SK-N-SH (cell line): Measurements from ENCODE around the gene CALCOCO2. TPM values are rescaled to one million over a fixed set of nuclear protein-coding genes. Genes with fewer than 3 reads are reported as not detected.
"Not testable (repeated sequence)": the region's sequence is repeated elsewhere in the genome, so short reads cannot be mapped to it uniquely, and the experiment has no call there.

Experiments used
- CTCF ChIA-PET: fragments of 300-600, 350-600 bp; formaldehyde crosslinking; extraction: SDS; loops from one replicate; lab custom pipeline; 2021; lab: Yijun Ruan, JAX
- POLR2A ChIA-PET: fragments of 350-600 bp; sonication (Branson Sonifier 250); formaldehyde crosslinking; extraction: SDS; loops from one replicate; lab custom pipeline; 2020; ENCODE audit warnings: antibody characterized with exemption, inconsistent platforms; lab: Yijun Ruan, JAX
- DNase-seq: peaks from one replicate; pipeline ENCODE4 v3.0.0; 2012
- H2AFZ ChIP-seq: fragments of 200-600 bp; sonication (generic); 2 replicates; pipeline ENCODE4 v1.8.1; 2016; ENCODE audit warnings: antibody characterized with exemption, mild to moderate bottlenecking, low read depth
- H3F3A ChIP-seq: fragments of 200-600 bp; sonication (generic); replicated peaks from 2 replicates; pipeline ENCODE3; 2016; ENCODE audit warnings: antibody characterized with exemption, mild to moderate bottlenecking; ENCODE audit not compliant: insufficient read depth
- H3K27ac ChIP-seq, 2 experiments: fragments of 200-500 bp in 1 of 2; fragments of 200-600 bp in 1 of 2; sonication (Bioruptor generic) in 1 of 2; sonication (generic), shearing (Covaris generic) in 1 of 2; 2 replicates each; pipeline versions ENCODE4 v1.5.1 to v1.6.1; 2014 to 2016; ENCODE audit warnings: low read depth in 2 of 2, inconsistent platforms in 1 of 2, low read length in 1 of 2, mild to moderate bottlenecking in 1 of 2, mixed read lengths in 1 of 2
- H3K27me3 ChIP-seq: fragments of 200-600 bp; sonication (generic), shearing (Covaris generic); 2 replicates; pipeline ENCODE4 v1.6.1; 2016; ENCODE audit warnings: mixed run types; ENCODE audit not compliant: insufficient read depth
- H3K36me3 ChIP-seq, 2 experiments: fragments of 200-500 bp in 1 of 2; fragments of 200-600 bp in 1 of 2; sonication (Bioruptor generic) in 1 of 2; sonication (generic) in 1 of 2; replicated peaks in 1 of 2; 2 replicates each; pipeline versions ENCODE3 to v1.5.1; 2014 to 2016; ENCODE audit warnings: low read length in 1 of 2, mild to moderate bottlenecking in 1 of 2; ENCODE audit not compliant: insufficient read depth in 2 of 2, control insufficient read depth in 1 of 2
- H3K4me1 ChIP-seq, 2 experiments: fragments of 200-500 bp in 1 of 2; fragments of 200-600 bp in 1 of 2; sonication (Bioruptor generic) in 1 of 2; sonication (generic), shearing (Covaris generic) in 1 of 2; 2 replicates each; pipeline versions ENCODE4 v1.5.1 to v1.6.1; 2014 to 2016; ENCODE audit warnings: low read depth in 1 of 2, low read length in 1 of 2, mixed run types in 1 of 2; ENCODE audit not compliant: insufficient read depth in 2 of 2, control insufficient read depth in 1 of 2
- H3K4me2 ChIP-seq: fragments of 200-600 bp; sonication (generic), shearing (Covaris generic); 2 replicates; pipeline ENCODE4 v1.6.1; 2017; ENCODE audit warnings: mixed run types
- H3K4me3 ChIP-seq, 2 experiments: fragments of 200-500 bp in 1 of 2; fragments of 200-600 bp in 1 of 2; sonication (Bioruptor generic) in 1 of 2; sonication (generic), shearing (Covaris generic) in 1 of 2; 2 replicates each; pipeline versions ENCODE4 v1.5.1 to v1.8.1; 2014 to 2016; ENCODE audit warnings: low read depth in 2 of 2, inconsistent platforms in 1 of 2, low read length in 1 of 2, mild to moderate bottlenecking in 1 of 2, mixed read lengths in 1 of 2, moderate library complexity in 1 of 2
- H3K79me2 ChIP-seq: fragments of 200-600 bp; sonication (generic); 2 replicates; pipeline ENCODE4 v1.8.1; 2017; ENCODE audit warnings: mild to moderate bottlenecking; ENCODE audit not compliant: insufficient read depth
- H3K9ac ChIP-seq: fragments of 200-600 bp; sonication (generic); 2 replicates; pipeline ENCODE4 v1.6.1; 2017; ENCODE audit warnings: mixed run types
- H3K9me2 ChIP-seq: fragments of 200-600 bp; sonication (generic); 2 replicates; pipeline ENCODE4 v1.6.1; 2017; ENCODE audit warnings: mixed run types
- H3K9me3 ChIP-seq: fragments of 200-600 bp; sonication (generic); 2 replicates; pipeline ENCODE4 v1.6.1; 2017; ENCODE audit warnings: mixed run types, mild to moderate bottlenecking, moderate library complexity
- H4K20me1 ChIP-seq: fragments of 200-600 bp; sonication (generic); 2 replicates; pipeline ENCODE4 v1.6.1; 2017; ENCODE audit warnings: mild to moderate bottlenecking, mixed run types; ENCODE audit not compliant: insufficient read depth
- CHD2 ChIP-seq: fragments of 150-350 bp; IDR thresholded peaks from 2 replicates; pipeline ENCODE4 v1.6.1; 2018; ENCODE audit warnings: low read length; ENCODE audit not compliant: partially characterized antibody
- EZH2phosphoT487 ChIP-seq: fragments of 200-600 bp; sonication (generic); IDR thresholded peaks from 2 replicates; pipeline ENCODE4 v1.6.1; 2017; ENCODE audit warnings: low read depth, mixed run types, mild to moderate bottlenecking, antibody characterized with exemption, moderate library complexity, borderline replicate concordance
- FOXJ3 ChIP-seq: sonication (generic); formaldehyde crosslinking; IDR thresholded peaks from 2 replicates; pipeline ENCODE4 v1.5.1; 2020; ENCODE audit warnings: mild to moderate bottlenecking, missing genetic modification reagents
- JUND ChIP-seq: IDR thresholded peaks from 2 replicates; pipeline ENCODE4 v1.4.0; 2012
- MAX ChIP-seq: IDR thresholded peaks from 2 replicates; pipeline ENCODE4 v1.4.0; 2012; ENCODE audit warnings: low read depth
- MXI1 ChIP-seq: IDR thresholded peaks from 2 replicates; pipeline ENCODE4 v1.6.1; 2012; ENCODE audit warnings: mild to moderate bottlenecking, low read depth, low read length, improper control_type of control experiment
- POLR2AphosphoS5 ChIP-seq: IDR thresholded peaks from 2 replicates; pipeline ENCODE4 v1.6.1; 2012; ENCODE audit warnings: low read depth, low read length
- RFX5 ChIP-seq: IDR thresholded peaks from 2 replicates; pipeline ENCODE4 v1.6.1; 2012; ENCODE audit warnings: mild to moderate bottlenecking, improper control_type of control experiment, low read length
- RXRA ChIP-seq: IDR thresholded peaks from 2 replicates; pipeline ENCODE4 v1.4.0; 2012; ENCODE audit warnings: low read depth, mild to moderate bottlenecking, borderline replicate concordance
- USF1 ChIP-seq: IDR thresholded peaks from 2 replicates; pipeline ENCODE4 v1.4.0; 2012; ENCODE audit warnings: low read depth, borderline replicate concordance
- USF2 ChIP-seq: fragments of 150-350 bp; IDR thresholded peaks from 2 replicates; pipeline ENCODE4 v1.6.1; 2017; ENCODE audit warnings: antibody characterized with exemption, low read length, low read depth, borderline replicate concordance
- YY1 ChIP-seq: IDR thresholded peaks from 2 replicates; pipeline ENCODE4 v1.4.0; 2012; ENCODE audit warnings: low read depth, mild to moderate bottlenecking
- WGBS: methylation state at CpG from one replicate; pipeline ENCODE4 v1.1.6; 2017; ENCODE audit warnings: low lambda C conversion rate; 5-methylcytosine and 5-hydroxymethylcytosine counted together
- polyA plus RNA-seq, 3 experiments: library from polyadenylated mRNA; depleted of rRNA; stranded (reverse); fragments of >200 nt; gene quantifications; 2 replicates each; pipeline ENCODE4 v1.2.3, GENCODE V29; 2012

CALCOCO2 gene
- polyA plus RNA-seq, 1 of the 3 experiments (the other 2 are of a cell fraction): 49.9 TPM

- TF ChIP-seq YY1 (no peak; the same call in 1 of the 2 replicates), EZH2phosphoT487 (no peak), USF2 (no peak), FOXJ3 (CRISPR knock-in tag) (no peak), RXRA (no peak; the same call in 1 of the 2 replicates), MXI1 (no peak), POLR2AphosphoS5 (no peak; the same call in 1 of the 2 replicates), RFX5 (no peak), MAX (peak; percentile 97), USF1 (no peak; the same call in 1 of the 2 replicates)
Observed at GRCh38 chr17:48795444-48796162, 35.2 kb upstream of the CALCOCO2 start (continued).

- H3K9me2 ChIP-seq, H3K36me3 ChIP-seq, DNase-seq, H3K9me3 ChIP-seq, H3K9ac ChIP-seq, H3K79me2 ChIP-seq, H3K4me1 ChIP-seq, H4K20me1 ChIP-seq, POLR2A ChIA-PET, H3K27me3 ChIP-seq, H3K4me3 ChIP-seq: not testable (repeated sequence)
- CTCF ChIA-PET: interaction anchor here (0.9 to 6.7 kb wide), 6 partner anchors 8 to 124 kb away, joined by 3 to 59 read pairs (median 6); no protein-coding TSS in a partner anchor
- peak overlapping the region; percentile 39; the same call in 1 of the 2 replicates for H2AFZ ChIP-seq
- peak overlapping the region in 1 of 2 experiments; percentile 46; a peak in 1 of 4 replicates for H3K27ac ChIP-seq
- peak overlapping the region; percentile 10; the same call in 1 of the 2 replicates for H3K4me2 ChIP-seq
- 30% methylated on average over 6 of the region's 6 CpGs for WGBS
- H3F3A ChIP-seq: peaks cover 17% of the 10 kb centered on the region
Observed at GRCh38 chr17:48796163-48796522, 34.7 kb upstream of the CALCOCO2 start.

GRCh38 chr17:48799069-48799723 is 31.6 kb upstream of the CALCOCO2 start:
- 31% methylated on average over 11 of the region's 11 CpGs for WGBS
- H2AFZ ChIP-seq: no peak overlapping the region
- H3K79me2 ChIP-seq: no peaks in the 10 kb centered on the region
- H3K9me3 ChIP-seq: no peaks in the 10 kb centered on the region
- H4K20me1 ChIP-seq: no peaks in the 10 kb centered on the region
- CTCF ChIA-PET: interaction anchor here (0.9 to 6.7 kb wide), 11 partner anchors 8 to 233 kb away, joined by 3 to 59 read pairs (median 8); partner anchors contain the start of gene TTLL6
- no peak overlapping the region for H3K9ac ChIP-seq
- DNase-seq: no peak
- no peak overlapping the region for H3K27ac ChIP-seq
- TF ChIP-seq USF2: no peak
- TF ChIP-seq CHD2: no peak
- TF ChIP-seq JUND: no peak
- 0 out of 2 replicates have a peak, but pooled peaks cover 3% of the 10 kb centered on the region for H3K27me3 ChIP-seq
- POLR2A ChIA-PET: no interaction called here
- H3K9me2 ChIP-seq: no peaks in the 10 kb centered on the region
- H3K4me2 ChIP-seq: no peak overlapping the region
- H3K36me3 ChIP-seq: no peaks in the 10 kb centered on the region
- no peak overlapping the region for H3K4me3 ChIP-seq
- H3K4me1 ChIP-seq: peaks cover 0 to 18% of the 10 kb centered on the region in 2 experiments; a peak in 2 of 4 replicates
- H3F3A ChIP-seq: peaks cover 22% of the 10 kb centered on the region
